Adrenal gland (tissue), 5 donors: Measurements from ENCODE around the gene TEX2.

Experiments
- POLR2A ChIP-seq, 2 donors: fragments of 450-650 bp; IDR thresholded peaks; one replicate each; pipeline ENCODE4 v1.6.1; 2017; ENCODE audit warnings: antibody characterized with exemption in 2 of 2, mild to moderate bottlenecking in 2 of 2, moderate library complexity in 1 of 2
- TF ChIP-seq, protein P1 (sequence below), 6 experiments: fragments of 450-650 bp in 4 of 6; fragments of 200-600 bp in 2 of 6; sonication (generic) in 1 of 6; IDR thresholded peaks; 1 replicate in 5 of 6; 2 replicates in 1 of 6; pipeline versions ENCODE4 v1.5.1 to v1.8.0; 2016 to 2021; ENCODE audit warnings: antibody characterized with exemption in 6 of 6, mild to moderate bottlenecking in 2 of 6, moderate library complexity in 1 of 6
- donor health status: DM: no; HTN: no; CAD: no.

- TF ChIP-seq, protein P1, sequence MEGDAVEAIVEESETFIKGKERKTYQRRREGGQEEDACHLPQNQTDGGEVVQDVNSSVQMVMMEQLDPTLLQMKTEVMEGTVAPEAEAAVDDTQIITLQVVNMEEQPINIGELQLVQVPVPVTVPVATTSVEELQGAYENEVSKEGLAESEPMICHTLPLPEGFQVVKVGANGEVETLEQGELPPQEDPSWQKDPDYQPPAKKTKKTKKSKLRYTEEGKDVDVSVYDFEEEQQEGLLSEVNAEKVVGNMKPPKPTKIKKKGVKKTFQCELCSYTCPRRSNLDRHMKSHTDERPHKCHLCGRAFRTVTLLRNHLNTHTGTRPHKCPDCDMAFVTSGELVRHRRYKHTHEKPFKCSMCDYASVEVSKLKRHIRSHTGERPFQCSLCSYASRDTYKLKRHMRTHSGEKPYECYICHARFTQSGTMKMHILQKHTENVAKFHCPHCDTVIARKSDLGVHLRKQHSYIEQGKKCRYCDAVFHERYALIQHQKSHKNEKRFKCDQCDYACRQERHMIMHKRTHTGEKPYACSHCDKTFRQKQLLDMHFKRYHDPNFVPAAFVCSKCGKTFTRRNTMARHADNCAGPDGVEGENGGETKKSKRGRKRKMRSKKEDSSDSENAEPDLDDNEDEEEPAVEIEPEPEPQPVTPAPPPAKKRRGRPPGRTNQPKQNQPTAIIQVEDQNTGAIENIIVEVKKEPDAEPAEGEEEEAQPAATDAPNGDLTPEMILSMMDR (IDR thresholded peaks at IDR 0.05), result no peak
- TF ChIP-seq POLR2A (IDR thresholded peaks at IDR 0.05), result no peak
These were observed 134.1 kb downstream of the TEX2 start for GRCh38 chr17:64128787-64129514.
